A549 (cell line): ENCODE measurements around the gene ASF1A. TPM values are rescaled to one million over a fixed set of nuclear protein-coding genes. Genes with fewer than 3 reads are reported as not detected.
A peak's percentile ranks its signal among the peaks of the same experiment; 100 is the strongest.

Experiments used
- ATAC-seq, 2 experiments: fragments of 200-7000 bp in 1 of 2; fragments of >200 bp in 1 of 2; cut with Nextera tagmentation in 1 of 2; cut with Tn5 transposase in 1 of 2; 3 replicates each; pipeline versions ENCODE4 v1.8.0 to v1.9.1; 2018 to 2020; ENCODE audit warnings: mild to moderate bottlenecking in 1 of 2, moderate library complexity in 1 of 2
- CTCF ChIA-PET: fragments of 300-600 bp; sonication (Branson Sonifier 250); formaldehyde crosslinking; extraction: SDS; loops from one replicate; lab custom pipeline; 2021; ENCODE audit warnings: antibody characterized with exemption, inconsistent platforms; lab: Yijun Ruan, JAX
- POLR2A ChIA-PET: fragments of 350-600 bp; formaldehyde crosslinking; extraction: SDS; loops from one replicate; lab custom pipeline; 2021; ENCODE audit warnings: antibody characterized with exemption, inconsistent platforms; lab: Yijun Ruan, JAX
- DNase-seq, 2 experiments: peaks; one replicate each; pipeline versions ENCODE4 v3.0.0 to v3.0.0-alpha.2; 2011 to 2016; ENCODE audit warnings: low read depth in 1 of 2, low spot score in 1 of 2
- FAIRE-seq: peaks from 2 replicates; lab custom pipeline; 2011; peaks lifted over from hg19 to GRCh38; lab: Jason Lieb, UNC
- H3K27ac ChIP-seq, 2 experiments: fragments of >200 bp; sonication (Bioruptor Twin); formaldehyde crosslinking; 3 replicates each; pipeline ENCODE4 v1.5.1; 2016 to 2017
- H3K4me1 ChIP-seq: fragments of >200 bp; sonication (Bioruptor Twin); formaldehyde crosslinking; 3 replicates; pipeline ENCODE4 v1.6.1; 2016
- H3K4me2 ChIP-seq: fragments of >200 bp; sonication (Bioruptor Twin); formaldehyde crosslinking; 3 replicates; pipeline ENCODE4 v1.6.1; 2016
- H3K4me3 ChIP-seq: fragments of >200 bp; sonication (Bioruptor Twin); formaldehyde crosslinking; 3 replicates; pipeline ENCODE4 v1.5.1; 2016
- H3K9me3 ChIP-seq: fragments of >200 bp; sonication (Bioruptor Twin); formaldehyde crosslinking; 3 replicates; pipeline ENCODE4 v1.6.1; 2016
- ATOH8 ChIP-seq: fragments of 250-450 bp; sonication (Bioruptor Pico); IDR thresholded peaks from 2 replicates; pipeline ENCODE4 v1.5.0; 2020; ENCODE audit warnings: low read depth, mild to moderate bottlenecking, moderate library complexity
- BHLHE40 ChIP-seq: IDR thresholded peaks from 2 replicates; pipeline ENCODE4 v1.6.1; 2012; ENCODE audit warnings: low read depth, low read length, inconsistent platforms
- CHD4 ChIP-seq: fragments of 200-600 bp; sonication (generic); IDR thresholded peaks from 2 replicates; pipeline ENCODE4 v1.6.1; 2016; ENCODE audit warnings: antibody characterized with exemption, mild to moderate bottlenecking, borderline replicate concordance
- E2F6 ChIP-seq: IDR thresholded peaks from 2 replicates; pipeline ENCODE4 v1.6.1; 2012; ENCODE audit warnings: low read depth, borderline replicate concordance
- EHF ChIP-seq: fragments of 250-450 bp; sonication (Bioruptor Pico); IDR thresholded peaks from 2 replicates; pipeline ENCODE4 v1.5.0; 2020; ENCODE audit warnings: mild to moderate bottlenecking
- EHMT2 ChIP-seq: fragments of 200-600 bp; sonication (generic); IDR thresholded peaks from 2 replicates; pipeline ENCODE4 v1.6.1; 2016; ENCODE audit warnings: antibody characterized with exemption, low read depth, mild to moderate bottlenecking, moderate library complexity
- ELK1 ChIP-seq: fragments of 150-350 bp; IDR thresholded peaks from 2 replicates; pipeline ENCODE4 v1.6.1; 2014; ENCODE audit warnings: low read depth, mild to moderate bottlenecking, low read length
- ESRRA ChIP-seq: fragments of 150-350 bp; IDR thresholded peaks from 2 replicates; pipeline ENCODE4 v1.6.1; 2014; ENCODE audit warnings: mild to moderate bottlenecking, low read length, borderline replicate concordance
- FOSB ChIP-seq: fragments of 250-450 bp; sonication (Bioruptor Pico); IDR thresholded peaks from 2 replicates; pipeline ENCODE4 v1.5.0; 2020; ENCODE audit warnings: mild to moderate bottlenecking, moderate library complexity
- HEYL ChIP-seq: fragments of 250-450 bp; sonication (Bioruptor Pico); IDR thresholded peaks from 2 replicates; pipeline ENCODE4 v1.8.0; 2021; ENCODE audit warnings: mild to moderate bottlenecking, moderate library complexity
- HOXB13 ChIP-seq: fragments of 250-450 bp; sonication (Bioruptor Pico); IDR thresholded peaks from 2 replicates; pipeline ENCODE4 v1.5.0; 2020; ENCODE audit warnings: low read depth, mild to moderate bottlenecking, moderate library complexity
- HOXB5 ChIP-seq: fragments of 250-450 bp; sonication (Bioruptor Pico); IDR thresholded peaks from 2 replicates; pipeline ENCODE4 v1.5.0; 2020; ENCODE audit warnings: mild to moderate bottlenecking, moderate library complexity
- JUNB ChIP-seq: fragments of >200 bp; sonication (Bioruptor Twin); formaldehyde crosslinking; IDR thresholded peaks from 2 replicates; pipeline ENCODE4 v1.6.1; 2016
- MAFK ChIP-seq: fragments of 450-650 bp; IDR thresholded peaks from 2 replicates; pipeline ENCODE4 v1.6.1; 2014; ENCODE audit not compliant: partially characterized antibody
- MAX ChIP-seq: IDR thresholded peaks from 2 replicates; pipeline ENCODE4 v1.6.1; 2012
- MYC ChIP-seq: IDR thresholded peaks from 2 replicates; pipeline ENCODE4 v1.6.1; 2012; ENCODE audit warnings: mild to moderate bottlenecking, inconsistent platforms, low read length, improper control_type of control experiment, borderline replicate concordance
- NFE2L2 ChIP-seq: fragments of 150-350 bp; conservative IDR thresholded peaks from 2 replicates; pipeline ENCODE4 v1.6.1; 2014; ENCODE audit warnings: low read length
- NPAS2 ChIP-seq: fragments of 250-450 bp; sonication (Bioruptor Pico); IDR thresholded peaks from 2 replicates; pipeline ENCODE4 v1.8.0; 2022; ENCODE audit warnings: mild to moderate bottlenecking, moderate library complexity, borderline replicate concordance
- NR3C1 ChIP-seq: fragments of >200 bp; sonication (Bioruptor Twin); formaldehyde crosslinking; IDR thresholded peaks from 3 replicates; pipeline ENCODE4 v1.6.1; 2017
- PHF8 ChIP-seq: fragments of 200-600 bp; sonication (generic); IDR thresholded peaks from 2 replicates; pipeline ENCODE4 v1.6.1; 2016; ENCODE audit warnings: low read depth, mild to moderate bottlenecking, antibody characterized with exemption, moderate library complexity, borderline replicate concordance
- POLR2A ChIP-seq: IDR thresholded peaks from 2 replicates; pipeline ENCODE4 v1.6.1; 2012; ENCODE audit warnings: mild to moderate bottlenecking, low read length
- RARB ChIP-seq: fragments of 250-450 bp; sonication (Bioruptor Pico); IDR thresholded peaks from 2 replicates; pipeline ENCODE4 v1.8.0; 2021; ENCODE audit warnings: mild to moderate bottlenecking, moderate library complexity
- SREBF2 ChIP-seq: fragments of 450-650 bp; IDR thresholded peaks from 2 replicates; pipeline ENCODE4 v1.6.1; 2014; ENCODE audit warnings: mild to moderate bottlenecking, moderate library complexity
- TFCP2L1 ChIP-seq: fragments of 250-450 bp; sonication (Bioruptor Pico); IDR thresholded peaks from 2 replicates; pipeline ENCODE4 v1.5.0; 2021; ENCODE audit warnings: mild to moderate bottlenecking
- USF2 ChIP-seq: fragments of 450-650 bp; IDR thresholded peaks from 2 replicates; pipeline ENCODE4 v1.6.1; 2014; ENCODE audit warnings: antibody characterized with exemption
- ZFP36 ChIP-seq: fragments of 450-650 bp; IDR thresholded peaks from 2 replicates; pipeline ENCODE4 v1.6.1; 2014; ENCODE audit warnings: borderline replicate concordance; ENCODE audit not compliant: partially characterized antibody
- ZNF302 ChIP-seq: fragments of 250-450 bp; sonication (Bioruptor Pico); IDR thresholded peaks from 2 replicates; pipeline ENCODE4 v1.9.0; 2021; ENCODE audit warnings: inconsistent platforms, mild to moderate bottlenecking, moderate library complexity
- WGBS: methylation state at CpG from one replicate; pipeline ENCODE4 v1.1.6; 2017; ENCODE audit errors: missing lambda C conversion rate; 5-methylcytosine and 5-hydroxymethylcytosine counted together
- polyA plus RNA-seq, 4 experiments: library from polyadenylated mRNA; depleted of rRNA in 3 of 4; stranded (reverse); fragments of >200 nt; fragmentation: RNase III in 1 of 4; extraction: RNeasy Plus Mini Kit Qiagen cat#74134 plus additional on column Dnase treatment in 1 of 4; gene quantifications; 2 replicates in 3 of 4; 3 replicates in 1 of 4; pipeline ENCODE4 v1.2.3, GENCODE V29; 2011 to 2017

ASF1A gene
- polyA plus RNA-seq, 2 of the 4 experiments (the other 2 are of a cell fraction), result 12.2 to 24.6 TPM

GRCh38 chr6:118871331-118871730, 22.6 kb upstream of the ASF1A start:
- no peak for DNase-seq
- H3K4me3 ChIP-seq, result no peak overlapping the region
- POLR2A ChIA-PET, result no interaction called here
- H3K4me2 ChIP-seq, result no peak overlapping the region
- H3K4me1 ChIP-seq, result peaks cover 7% of the 10 kb centered on the region
- 87% methylated on average over 5 of the region's 5 CpGs for WGBS
- no peak for TF ChIP-seq ESRRA
- no peak for TF ChIP-seq BHLHE40
- no peak for TF ChIP-seq CHD4
- TF ChIP-seq MAX, result no peak
- no peak for TF ChIP-seq JUNB
- TF ChIP-seq MAFK, result no peak
- TF ChIP-seq ZNF302 (CRISPR knock-in tag), result no peak
- TF ChIP-seq SREBF2, result no peak
- no peak for TF ChIP-seq NFE2L2
- TF ChIP-seq, all 56 proteins: peak for 0
- Histone ChIP-seq H3K9me3 (no peaks in the 10 kb centered on the region), H3K27ac (no peak overlapping the region)
- CTCF ChIA-PET, result no interaction called here
- FAIRE-seq (no peak), ATAC-seq (no peak)

- ATAC-seq (no peak), DNase-seq (no peak), FAIRE-seq (no peak)
- Histone ChIP-seq H3K9me3 (no peaks in the 10 kb centered on the region), H3K4me3 (no peak overlapping the region), H3K4me1 (peaks cover 17% of the 10 kb centered on the region), H3K4me2 (no peak overlapping the region), H3K27ac (no peak overlapping the region)
- CTCF ChIA-PET, result no interaction called here
- TF ChIP-seq BHLHE40 (no peak), FOSB (CRISPR knock-in tag) (no peak), CHD4 (no peak), USF2 (no peak), PHF8 (no peak)
- POLR2A ChIA-PET, result no interaction called here
Measured at GRCh38 chr6:118872318-118872717, 21.6 kb upstream of the ASF1A start.

GRCh38 chr6:118872726-118873125, 21.2 kb upstream of the ASF1A start:
- no peak for TF ChIP-seq BHLHE40
- TF ChIP-seq EHMT2, result no peak
- H3K9me3 ChIP-seq, result no peaks in the 10 kb centered on the region
- no peak for FAIRE-seq
- no peak overlapping the region for H3K27ac ChIP-seq
- no peak overlapping the region for H3K4me3 ChIP-seq
- ATAC-seq, result no peak
- DNase-seq, result no peak
- peaks cover 18% of the 10 kb centered on the region for H3K4me1 ChIP-seq
- H3K4me2 ChIP-seq, result no peak overlapping the region
- CTCF ChIA-PET, result no interaction called here
- POLR2A ChIA-PET, result no interaction called here
- WGBS, result 93% methylated on average over 2 of the region's 2 CpGs

GRCh38 chr6:118873239-118873638, 20.7 kb upstream of the ASF1A start:
- WGBS, result 84% methylated on average over 2 of the region's 2 CpGs
- Histone ChIP-seq H3K27ac (no peak overlapping the region), H3K4me2 (no peak overlapping the region), H3K4me3 (no peak overlapping the region), H3K4me1 (peaks cover 18% of the 10 kb centered on the region), H3K9me3 (no peaks in the 10 kb centered on the region)
- no peak for TF ChIP-seq RARB (CRISPR knock-in tag)
- no peak for TF ChIP-seq EHF (CRISPR knock-in tag)
- no peak for TF ChIP-seq MAX
- no peak for TF ChIP-seq TFCP2L1 (CRISPR knock-in tag)
- CTCF ChIA-PET, result no interaction called here
- DNase-seq (no peak), FAIRE-seq (no peak), ATAC-seq (no peak)
- POLR2A ChIA-PET, result no interaction called here

GRCh38 chr6:118875672-118876071, 18.3 kb upstream of the ASF1A start:
- peak overlapping the region; percentile 59; the same call in 2 of the 3 replicates for H3K4me2 ChIP-seq
- ChIA-PET POLR2A (no interaction called here), CTCF (no interaction called here)
- no peak for ATAC-seq
- no peak overlapping the region for H3K27ac ChIP-seq
- peaks cover 18% of the 10 kb centered on the region for H3K4me1 ChIP-seq
- DNase-seq, result no peak
- 83% methylated on average over 2 of the region's 2 CpGs for WGBS
- no peak overlapping the region for H3K4me3 ChIP-seq
- no peak for FAIRE-seq
- no peaks in the 10 kb centered on the region for H3K9me3 ChIP-seq
- TF ChIP-seq MYC, result no peak
- no peak for TF ChIP-seq ZFP36
- TF ChIP-seq HEYL (CRISPR knock-in tag), result no peak
- TF ChIP-seq ESRRA, result no peak
- no peak for TF ChIP-seq NPAS2 (CRISPR knock-in tag)
- TF ChIP-seq ELK1, result no peak
- no peak for TF ChIP-seq ATOH8
- TF ChIP-seq POLR2A, result no peak
- no peak for TF ChIP-seq HOXB5 (CRISPR knock-in tag)
- no peak for TF ChIP-seq NR3C1
- no peak for TF ChIP-seq HOXB13 (CRISPR knock-in tag)
- TF ChIP-seq E2F6, result no peak
